ENCODE measurements around the gene ATP11C. TPM values are rescaled to one million over a fixed set of nuclear protein-coding genes. Genes with fewer than 3 reads are reported as not detected.

The ATP11C gene
- total and polyA plus RNA-seq, 2 of the 4 experiments (the other 2 are of a cell fraction): 19.3 to 40.0 TPM

DNA sequence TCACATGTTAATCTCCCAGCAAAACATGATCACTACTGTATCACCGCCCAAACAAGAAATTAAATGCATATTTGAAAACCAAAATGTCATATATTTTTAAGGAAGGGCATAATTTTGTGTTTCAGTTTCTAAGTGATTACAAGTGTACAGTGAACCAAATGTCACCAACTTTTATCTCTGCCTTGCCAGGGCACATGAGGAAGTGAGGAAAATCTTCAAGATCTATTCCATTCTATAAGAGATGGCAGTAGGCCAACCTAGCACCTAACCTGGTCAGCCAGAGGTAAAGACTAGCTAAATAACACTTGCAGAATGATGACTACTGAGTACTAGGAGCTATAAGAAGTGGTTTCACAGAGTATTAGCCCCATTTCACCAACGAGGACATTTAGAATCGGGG, 107.2 kb downstream of the ATP11C start:
- intact Hi-C loops (cut with micrococcal nuclease): no loop called here
- Histone ChIP-seq H2AFZ (replicated peaks; ENCODE audit: low read length, poor library complexity) (no peak overlapping the region), H3K9me3 (ENCODE audit: control insufficient read depth, insufficient read depth, low read length) (no peaks in the 10 kb centered on the region), H2AK5ac (ENCODE audit: low read depth, low read length) (no peak overlapping the region), H3K9ac (ENCODE audit: low read depth, low read length) (no peak overlapping the region), H2BK15ac (ENCODE audit: low read depth, low read length) (no peak overlapping the region), H2BK5ac (ENCODE audit: low read depth, low read length, poor library complexity, severe bottlenecking) (peak overlapping the region; percentile 16), H4K91ac (ENCODE audit: insufficient read depth, low read depth, low read length) (no peak overlapping the region), H3K18ac (ENCODE audit: low read depth, low read length) (peak overlapping the region; percentile 53; the same call in 1 of the 2 replicates), H3K23ac (ENCODE audit: low read depth, low read length) (no peak overlapping the region), H4K20me1 (ENCODE audit: insufficient read depth, low read length) (no peaks in the 10 kb centered on the region), H3K14ac (replicated peaks; ENCODE audit: low read depth, low read length) (no peak overlapping the region), H3K56ac (ENCODE audit: extremely low read depth, insufficient read depth, low read length) (no peak overlapping the region), H3K4me1 (ENCODE audit: control insufficient read depth, insufficient read depth, low read length) (peaks cover 5% of the 10 kb centered on the region; the same call in 1 of the 2 replicates), H4K5ac (ENCODE audit: low read depth, low read length) (no peak overlapping the region), H2BK20ac (ENCODE audit: low read depth, low read length) (peak overlapping the region; percentile 33; the same call in 1 of the 2 replicates), H4K8ac (ENCODE audit: low read depth in 2 of 2, low read length in 2 of 2) (no peak overlapping the region), H3K9me1 (ENCODE audit: insufficient read depth, low read length) (no peaks in the 10 kb centered on the region), H3K4me3 (ENCODE audit: insufficient read depth, low read depth, low read length) (no peak overlapping the region), H2BK120ac (ENCODE audit: low read depth, low read length) (peak overlapping the region; percentile 51), H3K27me3 (ENCODE audit: control insufficient read depth, insufficient read depth, low read length) (no peaks in the 10 kb centered on the region), H3K79me1 (ENCODE audit: low read depth in 1 of 2, low read length in 2 of 2) (peaks cover 9 to 10% of the 10 kb centered on the region in 2 experiments; a peak in 3 of 4 replicates), H3K36me3 (ENCODE audit: control insufficient read depth, insufficient read depth, low read length) (no peaks in the 10 kb centered on the region), H3K4me2 (ENCODE audit: low read depth, low read length) (0 out of 2 replicates have a peak overlapping the region, but pooled peaks have one; percentile 10), H2AK9ac (replicated peaks; ENCODE audit: low read depth, low read length, poor library complexity) (no peak overlapping the region), H3K4ac (ENCODE audit: low read depth, low read length) (peak overlapping the region; percentile 42), H3K27ac (ENCODE audit: insufficient read depth, low read length) (no peak overlapping the region; the same call in 1 of the 2 replicates)
- POLR2A ChIA-PET (ENCODE audit: unreplicated experiment): no interaction called here
- DNase-seq: no peak
- no peak for TF ChIP-seq MAZ (IDR thresholded peaks at IDR 0.05; ENCODE audit: borderline replicate concordance, low read depth, low read length)
- TF ChIP-seq MAFK (IDR thresholded peaks at IDR 0.05; ENCODE audit: low read depth, low read length): no peak
- TF ChIP-seq CEBPB (IDR thresholded peaks at IDR 0.05; ENCODE audit: low read depth, low read length): no peak
- TF ChIP-seq BHLHE40 (IDR thresholded peaks at IDR 0.05; ENCODE audit: low read depth, low read length): no peak
- TF ChIP-seq, protein P1, sequence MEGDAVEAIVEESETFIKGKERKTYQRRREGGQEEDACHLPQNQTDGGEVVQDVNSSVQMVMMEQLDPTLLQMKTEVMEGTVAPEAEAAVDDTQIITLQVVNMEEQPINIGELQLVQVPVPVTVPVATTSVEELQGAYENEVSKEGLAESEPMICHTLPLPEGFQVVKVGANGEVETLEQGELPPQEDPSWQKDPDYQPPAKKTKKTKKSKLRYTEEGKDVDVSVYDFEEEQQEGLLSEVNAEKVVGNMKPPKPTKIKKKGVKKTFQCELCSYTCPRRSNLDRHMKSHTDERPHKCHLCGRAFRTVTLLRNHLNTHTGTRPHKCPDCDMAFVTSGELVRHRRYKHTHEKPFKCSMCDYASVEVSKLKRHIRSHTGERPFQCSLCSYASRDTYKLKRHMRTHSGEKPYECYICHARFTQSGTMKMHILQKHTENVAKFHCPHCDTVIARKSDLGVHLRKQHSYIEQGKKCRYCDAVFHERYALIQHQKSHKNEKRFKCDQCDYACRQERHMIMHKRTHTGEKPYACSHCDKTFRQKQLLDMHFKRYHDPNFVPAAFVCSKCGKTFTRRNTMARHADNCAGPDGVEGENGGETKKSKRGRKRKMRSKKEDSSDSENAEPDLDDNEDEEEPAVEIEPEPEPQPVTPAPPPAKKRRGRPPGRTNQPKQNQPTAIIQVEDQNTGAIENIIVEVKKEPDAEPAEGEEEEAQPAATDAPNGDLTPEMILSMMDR (conservative IDR thresholded peaks at IDR 0.05; ENCODE audit: low read depth, low read length): no peak
- no TSS peak for BruUV-seq (replicated peaks)
- dilution Hi-C loops (cut with HindIII; ENCODE audit: low sequenced_read_pairs, unreplicated experiment): no loop called here
- CTCF ChIA-PET: interaction anchor here (0.5 kb wide), 1 partner anchor 216 kb away, joined by 3 read pairs; no protein-coding TSS in a partner anchor
- in situ Hi-C loops (cut with MboI; ENCODE audit: low sequenced_read_pairs): no loop called here
- no CpG with 5 or more reads among the region's 3 CpGs for WGBS, 2 experiments (ENCODE audit: extremely low coverage in 2 of 2, insufficient read length in 1 of 2)
- ATAC-seq (ENCODE audit: low read depth): no peak
